SK-N-SH (cell line): ENCODE results near the gene MEF2C. TPM values are rescaled to one million over a fixed set of nuclear protein-coding genes. Genes with fewer than 3 reads are reported as not detected.

Experiments used
- CTCF ChIA-PET: fragments of 300-600, 350-600 bp; formaldehyde crosslinking; extraction: SDS; loops from one replicate; lab custom pipeline; 2021; lab: Yijun Ruan, JAX
- POLR2A ChIA-PET: fragments of 350-600 bp; sonication (Branson Sonifier 250); formaldehyde crosslinking; extraction: SDS; loops from one replicate; lab custom pipeline; 2020; ENCODE audit warnings: antibody characterized with exemption, inconsistent platforms; lab: Yijun Ruan, JAX
- DNase-seq: peaks from one replicate; pipeline ENCODE4 v3.0.0; 2012
- H2AFZ ChIP-seq: fragments of 200-600 bp; sonication (generic); 2 replicates; pipeline ENCODE4 v1.8.1; 2016; ENCODE audit warnings: antibody characterized with exemption, mild to moderate bottlenecking, low read depth
- H3F3A ChIP-seq: fragments of 200-600 bp; sonication (generic); replicated peaks from 2 replicates; pipeline ENCODE3; 2016; ENCODE audit warnings: antibody characterized with exemption, mild to moderate bottlenecking; ENCODE audit not compliant: insufficient read depth
- H3K27ac ChIP-seq, 2 experiments: fragments of 200-500 bp in 1 of 2; fragments of 200-600 bp in 1 of 2; sonication (Bioruptor generic) in 1 of 2; sonication (generic), shearing (Covaris generic) in 1 of 2; 2 replicates each; pipeline versions ENCODE4 v1.5.1 to v1.6.1; 2014 to 2016; ENCODE audit warnings: low read depth in 2 of 2, inconsistent platforms in 1 of 2, low read length in 1 of 2, mild to moderate bottlenecking in 1 of 2, mixed read lengths in 1 of 2
- H3K27me3 ChIP-seq: fragments of 200-600 bp; sonication (generic), shearing (Covaris generic); 2 replicates; pipeline ENCODE4 v1.6.1; 2016; ENCODE audit warnings: mixed run types; ENCODE audit not compliant: insufficient read depth
- H3K36me3 ChIP-seq, 2 experiments: fragments of 200-500 bp in 1 of 2; fragments of 200-600 bp in 1 of 2; sonication (Bioruptor generic) in 1 of 2; sonication (generic) in 1 of 2; replicated peaks in 1 of 2; 2 replicates each; pipeline versions ENCODE3 to v1.5.1; 2014 to 2016; ENCODE audit warnings: low read length in 1 of 2, mild to moderate bottlenecking in 1 of 2; ENCODE audit not compliant: insufficient read depth in 2 of 2, control insufficient read depth in 1 of 2
- H3K4me1 ChIP-seq, 2 experiments: fragments of 200-500 bp in 1 of 2; fragments of 200-600 bp in 1 of 2; sonication (Bioruptor generic) in 1 of 2; sonication (generic), shearing (Covaris generic) in 1 of 2; 2 replicates each; pipeline versions ENCODE4 v1.5.1 to v1.6.1; 2014 to 2016; ENCODE audit warnings: low read depth in 1 of 2, low read length in 1 of 2, mixed run types in 1 of 2; ENCODE audit not compliant: insufficient read depth in 2 of 2, control insufficient read depth in 1 of 2
- H3K4me2 ChIP-seq: fragments of 200-600 bp; sonication (generic), shearing (Covaris generic); 2 replicates; pipeline ENCODE4 v1.6.1; 2017; ENCODE audit warnings: mixed run types
- H3K4me3 ChIP-seq, 2 experiments: fragments of 200-500 bp in 1 of 2; fragments of 200-600 bp in 1 of 2; sonication (Bioruptor generic) in 1 of 2; sonication (generic), shearing (Covaris generic) in 1 of 2; 2 replicates each; pipeline versions ENCODE4 v1.5.1 to v1.8.1; 2014 to 2016; ENCODE audit warnings: low read depth in 2 of 2, inconsistent platforms in 1 of 2, low read length in 1 of 2, mild to moderate bottlenecking in 1 of 2, mixed read lengths in 1 of 2, moderate library complexity in 1 of 2
- H3K79me2 ChIP-seq: fragments of 200-600 bp; sonication (generic); 2 replicates; pipeline ENCODE4 v1.8.1; 2017; ENCODE audit warnings: mild to moderate bottlenecking; ENCODE audit not compliant: insufficient read depth
- H3K9ac ChIP-seq: fragments of 200-600 bp; sonication (generic); 2 replicates; pipeline ENCODE4 v1.6.1; 2017; ENCODE audit warnings: mixed run types
- H3K9me2 ChIP-seq: fragments of 200-600 bp; sonication (generic); 2 replicates; pipeline ENCODE4 v1.6.1; 2017; ENCODE audit warnings: mixed run types
- H3K9me3 ChIP-seq: fragments of 200-600 bp; sonication (generic); 2 replicates; pipeline ENCODE4 v1.6.1; 2017; ENCODE audit warnings: mixed run types, mild to moderate bottlenecking, moderate library complexity
- H4K20me1 ChIP-seq: fragments of 200-600 bp; sonication (generic); 2 replicates; pipeline ENCODE4 v1.6.1; 2017; ENCODE audit warnings: mild to moderate bottlenecking, mixed run types; ENCODE audit not compliant: insufficient read depth
- CHD2 ChIP-seq: fragments of 150-350 bp; IDR thresholded peaks from 2 replicates; pipeline ENCODE4 v1.6.1; 2018; ENCODE audit warnings: low read length; ENCODE audit not compliant: partially characterized antibody
- CTCF ChIP-seq: fragments of 200-600 bp; sonication (generic); IDR thresholded peaks from 2 replicates; pipeline ENCODE4 v1.6.1; 2017; ENCODE audit warnings: antibody characterized with exemption, mild to moderate bottlenecking, moderate library complexity
- EP300 ChIP-seq, 2 experiments: IDR thresholded peaks; 2 replicates each; pipeline versions ENCODE4 v1.4.0 to v1.6.1; 2012; ENCODE audit warnings: borderline replicate concordance in 1 of 2, low read depth in 1 of 2, low read length in 1 of 2
- FOSL2 ChIP-seq: IDR thresholded peaks from 2 replicates; pipeline ENCODE4 v1.4.0; 2012; ENCODE audit warnings: low read depth, mild to moderate bottlenecking, moderate library complexity, borderline replicate concordance
- FOXM1 ChIP-seq: IDR thresholded peaks from 2 replicates; pipeline ENCODE4 v1.4.0; 2012; ENCODE audit warnings: low read depth, mild to moderate bottlenecking
- GABPA ChIP-seq: IDR thresholded peaks from 2 replicates; pipeline ENCODE4 v1.4.0; 2012; ENCODE audit warnings: low read depth, mild to moderate bottlenecking
- JUND ChIP-seq: IDR thresholded peaks from 2 replicates; pipeline ENCODE4 v1.4.0; 2012
- NRF1 ChIP-seq: IDR thresholded peaks from 2 replicates; pipeline ENCODE4 v1.6.1; 2012; ENCODE audit warnings: low read depth, mild to moderate bottlenecking, low read length
- PBX3 ChIP-seq: IDR thresholded peaks from 2 replicates; pipeline ENCODE4; 2012
- POLR2AphosphoS5 ChIP-seq: IDR thresholded peaks from 2 replicates; pipeline ENCODE4 v1.6.1; 2012; ENCODE audit warnings: low read depth, low read length
- RAD21 ChIP-seq: IDR thresholded peaks from 2 replicates; pipeline ENCODE4 v1.6.1; 2012; ENCODE audit warnings: mild to moderate bottlenecking, low read length
- RFX5 ChIP-seq: IDR thresholded peaks from 2 replicates; pipeline ENCODE4 v1.6.1; 2012; ENCODE audit warnings: mild to moderate bottlenecking, improper control_type of control experiment, low read length
- USF1 ChIP-seq: IDR thresholded peaks from 2 replicates; pipeline ENCODE4 v1.4.0; 2012; ENCODE audit warnings: low read depth, borderline replicate concordance
- USF2 ChIP-seq: fragments of 150-350 bp; IDR thresholded peaks from 2 replicates; pipeline ENCODE4 v1.6.1; 2017; ENCODE audit warnings: antibody characterized with exemption, low read length, low read depth, borderline replicate concordance
- ZBTB33 ChIP-seq: IDR thresholded peaks from 2 replicates; pipeline ENCODE4 v1.4.0; 2012; ENCODE audit warnings: low read depth, borderline replicate concordance
- WGBS: methylation state at CpG from one replicate; pipeline ENCODE4 v1.1.6; 2017; ENCODE audit warnings: low lambda C conversion rate; 5-methylcytosine and 5-hydroxymethylcytosine counted together
- polyA plus RNA-seq, 3 experiments: library from polyadenylated mRNA; depleted of rRNA; stranded (reverse); fragments of >200 nt; gene quantifications; 2 replicates each; pipeline ENCODE4 v1.2.3, GENCODE V29; 2012

MEF2C gene
- polyA plus RNA-seq, 1 of the 3 experiments (the other 2 are of a cell fraction) = 1.2 TPM

- Histone ChIP-seq H3K4me1 (no peaks in the 10 kb centered on the region), H2AFZ (no peak overlapping the region), H3F3A (no peaks in the 10 kb centered on the region), H3K36me3 (no peaks in the 10 kb centered on the region), H3K4me2 (no peak overlapping the region), H4K20me1 (no peaks in the 10 kb centered on the region), H3K4me3 (no peak overlapping the region), H3K9me2 (no peaks in the 10 kb centered on the region), H3K9me3 (no peaks in the 10 kb centered on the region), H3K79me2 (no peaks in the 10 kb centered on the region), H3K27ac (no peak overlapping the region), H3K27me3 (no peaks in the 10 kb centered on the region), H3K9ac (no peak overlapping the region)
- no peak for TF ChIP-seq ZBTB33
- no peak for TF ChIP-seq USF1
- TF ChIP-seq GABPA = no peak
- no peak for TF ChIP-seq CTCF
- TF ChIP-seq FOXM1 = no peak
- TF ChIP-seq PBX3 = no peak
- TF ChIP-seq RFX5 = no peak
- TF ChIP-seq NRF1 = no peak
- no peak for TF ChIP-seq EP300 (IDR thresholded peaks at IDR 0.05; ENCODE audit: borderline replicate concordance in 1 of 2, low read depth in 1 of 2, low read length in 1 of 2)
- TF ChIP-seq RAD21 = no peak
- no peak for TF ChIP-seq CHD2
- no peak for TF ChIP-seq POLR2AphosphoS5
- WGBS = 96% methylated on average over 6 of the region's 6 CpGs
- DNase-seq = no peak
- ChIA-PET POLR2A (no interaction called here), CTCF (interaction anchor here (1.4 to 2.0 kb wide), 2 partner anchors 29 kb away, joined by 3 to 6 read pairs; no protein-coding TSS in a partner anchor)
These were observed 124.4 kb downstream of the MEF2C start for GRCh38 chr5:88758591-88758990.

GRCh38 chr5:88758184-88758583 lies 124.8 kb downstream of the MEF2C start:
- no peak overlapping the region for H3K27ac ChIP-seq
- H3K9me2 ChIP-seq = no peaks in the 10 kb centered on the region
- 86% methylated on average over 5 of the region's 5 CpGs for WGBS
- no peak overlapping the region for H3K4me3 ChIP-seq
- H3K27me3 ChIP-seq = no peaks in the 10 kb centered on the region
- H3K9ac ChIP-seq = no peak overlapping the region
- DNase-seq = no peak
- no peaks in the 10 kb centered on the region for H4K20me1 ChIP-seq
- no peaks in the 10 kb centered on the region for H3K4me1 ChIP-seq
- H3K9me3 ChIP-seq = no peaks in the 10 kb centered on the region
- H3K4me2 ChIP-seq = no peak overlapping the region
- no peaks in the 10 kb centered on the region for H3K79me2 ChIP-seq
- H3K36me3 ChIP-seq = no peaks in the 10 kb centered on the region
- no peaks in the 10 kb centered on the region for H3F3A ChIP-seq
- no peak overlapping the region for H2AFZ ChIP-seq
- CTCF ChIA-PET = interaction anchor here (1.4 kb wide), 1 partner anchor 29 kb away, joined by 3 read pairs; no protein-coding TSS in a partner anchor
- POLR2A ChIA-PET = no interaction called here
- TF ChIP-seq USF2 = no peak
- TF ChIP-seq FOSL2 = no peak
- TF ChIP-seq GABPA = no peak
- TF ChIP-seq ZBTB33 = no peak
- no peak for TF ChIP-seq USF1
- TF ChIP-seq CHD2 = no peak
- TF ChIP-seq JUND = no peak
